Sciatic nerve (tissue), 2 donors: Measurements from ENCODE around the gene BPIFB4. TPM values are rescaled to one million over a fixed set of nuclear protein-coding genes. Genes with fewer than 3 reads are reported as not detected.
"Not testable (repeated sequence)": the region's sequence is repeated elsewhere in the genome, so short reads cannot be mapped to it uniquely, and the experiment has no call there.

Source experiments
- ATAC-seq: fragments of 200-7000 bp; cut with Tn5 transposase; one replicate; pipeline ENCODE4 v1.9.1; 2020; ENCODE audit warnings: mild to moderate bottlenecking, moderate library complexity
- DNase-seq: peaks from one replicate; pipeline ENCODE4 v3.0.0-alpha.2; 2020; ENCODE audit warnings: low spot score
- intact Hi-C: fragments of 100-400 bp; cut with DNase I; formaldehyde crosslinking; loops from one replicate; pipeline ENCODE4 v1.14.2; 2022
- total RNA-seq: library from RNA; stranded (reverse); fragmentation: NEBNext Ultra II Directional; extraction: Animal tissue kit (Norgen Biotek cat#: 25700); gene quantifications from one replicate; pipeline ENCODE4 v1.2.1, GENCODE V29; 2021
- donor health status: DM: no; HTN: no; CAD: no.
- donor health status: DM: no; HTN: no; CAD: no.

BPIFB4 gene
- not detected for total RNA-seq

DNA sequence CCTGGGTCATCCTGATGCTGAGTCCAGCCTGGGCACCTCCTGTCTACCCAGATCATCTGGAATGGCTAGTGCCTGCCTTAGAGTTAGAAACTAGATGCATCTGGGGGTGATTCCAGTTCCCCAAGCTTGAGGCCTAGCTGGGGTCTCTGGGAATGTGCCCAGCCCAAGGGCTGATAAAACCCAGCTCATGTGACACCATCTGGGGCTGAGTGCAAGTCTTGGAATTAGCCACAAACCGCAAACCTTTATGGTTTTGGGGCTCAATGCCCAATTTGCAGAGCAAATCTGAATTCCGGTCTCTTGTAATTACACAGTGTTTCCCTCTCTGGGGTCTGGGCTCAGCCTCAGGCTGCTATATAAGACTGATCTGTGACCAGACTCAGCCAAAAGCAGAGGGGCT, at the start of gene BPIFB4:
Gene BPIFB4, plus strand, starts transcription at position 385 of the 400 bp plus-strand sequence. CDS start 1,884 bp downstream, outside the sequence.
- intact Hi-C loops, result loop anchor here (10.0 kb wide), 1 partner anchor 174 kb away; no protein-coding TSS in a partner anchor
- no peak for DNase-seq
- ATAC-seq, result no peak

DNA sequence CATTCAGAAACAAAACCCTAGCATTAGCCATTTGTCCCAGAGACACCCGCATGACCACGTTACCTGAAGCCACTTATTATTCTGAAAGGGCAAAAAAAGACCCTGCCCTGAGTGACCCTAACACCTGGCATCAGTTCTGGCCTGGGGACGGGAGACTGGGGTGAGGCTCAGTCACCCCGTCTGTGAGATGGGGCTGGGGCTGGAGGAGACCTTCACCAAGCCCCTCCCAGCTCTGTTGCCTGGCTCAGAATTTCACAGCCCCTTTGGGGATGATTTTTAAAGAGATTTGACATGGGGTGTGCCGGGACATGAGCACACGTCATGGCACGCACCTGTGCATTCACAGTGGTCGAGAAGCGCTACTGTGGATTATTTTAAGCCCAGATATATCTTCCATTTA, 49.4 kb upstream of the BPIFB4 start:
- DNase-seq (no peak), ATAC-seq (no peak)
- intact Hi-C loops, result no loop called here

DNA sequence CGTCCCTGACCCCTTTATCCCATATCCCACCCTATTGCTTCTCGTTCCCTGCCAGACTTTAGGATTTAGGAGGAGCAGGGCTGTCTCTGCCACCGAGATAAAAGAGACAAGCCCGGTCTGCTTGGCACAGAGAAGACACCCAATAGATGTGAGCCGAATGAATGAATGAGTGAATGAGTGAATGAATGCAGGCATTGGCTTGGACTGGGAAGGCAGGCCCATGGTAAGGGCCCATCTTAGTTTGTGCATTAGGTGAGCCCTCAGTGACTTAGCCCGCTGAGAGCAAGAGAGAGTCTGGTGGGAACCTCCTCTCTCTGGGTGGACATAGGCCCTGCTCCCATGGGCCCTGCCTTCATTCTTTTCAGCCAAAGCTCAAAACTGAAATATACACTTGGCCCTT, 48.9 kb upstream of the BPIFB4 start:
- ATAC-seq, result no peak
- DNase-seq, result no peak
- intact Hi-C loops, result no loop called here

DNA sequence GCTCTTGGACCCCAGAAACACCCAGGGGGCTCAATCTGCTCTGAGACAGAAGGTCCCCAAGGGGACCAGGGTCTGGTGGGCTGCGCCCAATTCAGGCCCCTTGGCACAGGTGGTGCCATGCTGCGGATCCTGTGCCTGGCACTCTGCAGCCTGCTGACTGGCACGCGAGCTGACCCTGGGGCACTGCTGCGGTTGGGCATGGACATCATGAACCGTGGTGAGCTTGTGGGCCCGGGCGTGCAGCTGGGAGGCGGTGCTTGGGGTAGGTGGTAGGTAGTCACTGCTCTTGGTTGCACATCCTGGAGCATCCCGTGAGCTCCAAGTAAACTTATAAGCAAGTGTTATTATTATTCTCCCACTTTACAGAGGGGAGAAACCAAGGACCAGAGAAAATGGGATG, 47.9 kb upstream of the BPIFB4 start, which contains the start of gene BPIFB6:
Gene BPIFB6, plus strand, starts transcription at position 118 of the 400 bp plus-strand sequence. Its CDS starts 0 bp downstream, at position 118.
- DNase-seq, result no peak
- no peak for ATAC-seq
- intact Hi-C loops, result no loop called here

DNA sequence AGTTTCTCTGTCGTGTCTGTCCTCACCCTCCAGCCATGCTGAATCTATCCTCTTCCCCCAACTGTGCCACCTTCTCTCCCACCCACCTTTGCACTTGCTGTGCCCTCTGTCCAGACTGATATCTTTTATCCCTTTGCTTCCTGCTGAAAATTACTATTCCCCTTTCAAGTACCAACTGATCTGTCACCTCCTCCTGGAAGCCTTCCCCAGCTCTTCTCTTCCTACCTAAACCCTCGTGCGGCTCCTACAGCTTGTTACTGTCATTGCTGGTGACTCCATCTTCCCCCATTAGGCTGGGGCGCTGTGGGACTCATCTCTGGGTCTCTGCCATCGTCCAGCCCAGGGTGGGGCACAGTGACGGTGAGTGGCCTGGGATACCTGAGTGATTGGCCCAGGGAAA, 46.9 kb upstream of the BPIFB4 start:
- ATAC-seq, result no peak
- no peak for DNase-seq
- intact Hi-C loops, result no loop called here

DNA sequence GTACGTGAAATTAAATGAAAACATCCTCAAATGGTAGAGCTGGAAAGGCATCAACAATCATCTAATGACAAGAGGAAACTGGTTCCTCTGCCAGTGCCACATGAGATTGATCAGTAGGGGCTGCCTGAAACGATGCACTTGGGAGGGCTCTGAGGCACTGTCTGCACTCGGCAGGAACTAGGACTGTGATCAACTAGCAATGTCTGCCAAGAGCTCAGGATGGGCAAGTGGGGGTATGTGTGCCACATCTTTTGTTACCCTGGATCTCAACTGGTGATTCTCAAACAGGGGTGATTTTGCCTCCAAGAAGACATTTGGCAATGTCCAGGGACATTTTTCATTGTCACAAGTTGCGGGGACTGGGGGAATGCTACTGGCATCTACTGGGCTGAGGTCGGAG, 46.1 kb upstream of the BPIFB4 start:
- ATAC-seq, result no peak
- intact Hi-C loops, result no loop called here
- no peak for DNase-seq

DNA sequence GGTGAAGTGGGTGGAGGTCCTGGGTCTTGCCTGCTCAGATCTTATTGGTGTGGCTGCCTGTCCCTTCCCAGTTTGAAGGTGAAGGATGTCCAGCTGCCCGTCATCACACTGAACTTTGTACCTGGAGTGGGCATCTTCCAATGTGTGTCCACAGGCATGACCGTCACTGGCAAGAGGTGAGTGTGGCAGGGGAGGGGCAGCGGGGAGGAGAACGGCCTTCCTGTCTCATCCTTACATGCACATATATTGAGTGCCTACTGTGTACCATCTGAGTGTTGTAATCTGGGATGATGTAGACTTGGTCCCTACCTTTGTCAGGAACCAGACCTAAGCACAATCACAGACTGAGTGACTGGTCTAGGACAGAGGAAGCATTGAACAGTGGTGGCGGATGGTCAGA, 45.3 kb upstream of the BPIFB4 start:
- ATAC-seq, result no peak
- intact Hi-C loops, result no loop called here
- no peak for DNase-seq

DNA sequence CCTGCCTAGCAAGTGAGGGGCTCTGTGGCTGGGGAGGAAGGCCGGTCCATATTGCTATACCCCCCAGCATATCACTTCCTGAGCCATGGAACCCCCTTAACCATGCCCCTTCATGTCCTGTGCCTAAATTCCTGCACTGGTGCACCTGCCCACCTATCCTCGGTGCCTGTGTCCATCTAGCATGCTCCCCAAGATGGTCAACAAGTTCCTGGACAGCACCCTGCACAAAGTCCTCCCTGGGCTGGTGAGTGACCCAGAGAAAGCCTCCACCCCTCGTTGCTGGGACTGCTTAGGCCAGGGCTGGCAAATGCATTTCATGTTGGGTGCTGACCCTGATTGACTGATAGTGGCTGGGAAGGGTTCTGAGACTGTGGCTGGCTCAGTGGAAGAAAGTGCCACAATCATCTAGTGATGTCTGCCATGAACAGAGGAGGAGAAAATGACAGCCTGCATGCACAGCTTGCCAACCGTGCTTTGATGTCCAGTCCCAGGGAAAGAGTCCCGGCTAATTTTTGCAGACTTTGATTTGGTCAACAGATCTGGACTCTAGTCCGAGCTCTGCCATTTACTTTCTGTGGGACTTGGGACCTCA, 44.4 kb upstream of the BPIFB4 start:
- ATAC-seq (no peak), DNase-seq (no peak)
- intact Hi-C loops, result no loop called here

DNA sequence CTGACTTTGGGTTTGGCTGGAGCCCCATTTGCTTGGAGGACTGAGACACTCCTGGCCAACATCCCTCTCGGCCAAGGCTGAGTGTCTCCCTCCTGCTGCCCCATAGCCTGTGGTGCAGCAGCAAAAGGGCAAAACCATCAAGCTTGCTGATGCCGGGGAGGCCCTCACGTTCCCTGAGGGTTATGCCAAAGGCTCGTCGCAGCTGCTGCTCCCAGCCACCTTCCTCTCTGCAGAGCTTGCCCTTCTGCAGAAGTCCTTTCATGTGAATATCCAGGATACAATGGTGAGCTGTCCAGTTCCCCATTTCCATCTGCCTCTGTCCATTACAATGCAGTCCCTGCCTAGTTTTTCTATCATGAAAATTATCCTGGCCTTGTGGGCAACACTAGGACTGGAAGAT, 42.0 kb upstream of the BPIFB4 start:
- intact Hi-C loops, result no loop called here
- no peak for DNase-seq
- no peak for ATAC-seq

DNA sequence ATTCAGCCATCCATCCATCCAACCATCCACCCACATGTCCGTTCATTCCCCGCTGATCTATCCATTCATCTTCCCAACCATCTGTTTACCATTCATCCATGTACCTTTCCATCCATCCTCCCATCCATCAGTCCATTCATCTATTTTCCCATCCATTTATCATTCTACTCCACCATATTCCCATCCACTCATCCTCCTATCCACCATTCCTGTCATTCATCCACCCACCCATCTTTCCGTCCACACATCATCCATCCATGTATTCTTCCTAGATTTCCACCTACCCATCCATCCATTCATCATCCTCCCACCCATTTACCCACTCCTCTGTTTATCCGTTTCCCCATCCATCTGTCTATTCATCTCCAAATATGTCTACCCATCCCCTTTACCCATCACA, 41.2 kb upstream of the BPIFB4 start:
- no peak for DNase-seq
- intact Hi-C loops, result no loop called here
- ATAC-seq, result no peak

DNA sequence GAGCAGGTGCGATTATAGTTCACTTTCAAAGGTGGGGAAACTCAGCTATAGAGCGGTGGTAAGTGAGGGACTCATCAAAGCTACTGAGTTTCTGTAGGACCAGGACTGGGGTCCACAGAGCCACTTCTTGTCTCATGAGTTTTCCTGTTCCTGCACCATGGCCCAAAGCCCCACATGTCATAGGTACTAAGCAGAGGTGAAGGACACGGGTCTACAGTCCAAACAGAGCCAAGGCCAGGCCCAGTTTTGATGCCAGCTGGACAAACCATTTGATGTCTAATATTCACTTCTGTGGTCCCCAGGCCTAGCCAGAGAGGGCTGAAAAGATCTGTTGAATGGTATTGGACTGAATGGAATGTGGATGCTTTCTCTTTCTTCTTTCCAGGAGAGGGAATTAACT, 37.0 kb upstream of the BPIFB4 start:
- DNase-seq, result no peak
- intact Hi-C loops, result no loop called here
- no peak for ATAC-seq

DNA sequence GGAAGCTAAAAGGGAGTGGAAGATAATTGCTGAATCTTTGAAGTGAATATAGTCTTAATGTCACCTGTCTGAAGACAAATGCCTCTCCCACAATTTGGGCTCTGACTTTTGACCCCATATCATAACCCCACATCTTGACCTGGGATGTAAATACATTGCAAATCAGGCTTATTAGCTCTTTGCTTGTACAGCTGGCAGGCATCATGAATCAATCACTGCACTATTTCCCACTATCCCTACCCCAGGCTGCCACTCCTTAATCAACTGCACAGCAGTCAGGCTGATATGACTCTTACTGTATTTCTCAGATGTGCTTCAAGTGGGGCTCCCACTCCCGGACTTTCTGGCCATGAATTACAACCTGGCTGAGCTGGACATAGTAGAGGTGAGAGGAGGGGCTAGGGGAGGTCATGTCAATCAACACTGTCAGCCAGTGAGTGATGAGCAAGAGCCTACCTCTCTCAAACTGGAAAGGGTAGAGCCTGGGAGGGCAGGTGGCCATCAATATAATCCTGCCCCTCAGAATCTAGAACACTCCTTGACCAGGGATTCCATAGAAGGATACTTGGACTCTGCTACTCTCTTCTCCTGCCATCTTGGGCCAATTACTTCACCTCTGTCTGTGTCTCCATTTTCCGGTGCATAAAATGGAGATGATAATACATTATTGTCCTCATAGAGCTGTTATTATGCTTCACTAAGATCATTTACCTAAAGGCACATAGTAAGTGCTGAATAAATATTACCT, 36.3 kb upstream of the BPIFB4 start:
- DNase-seq (no peak), ATAC-seq (no peak)
- intact Hi-C loops, result no loop called here

DNA sequence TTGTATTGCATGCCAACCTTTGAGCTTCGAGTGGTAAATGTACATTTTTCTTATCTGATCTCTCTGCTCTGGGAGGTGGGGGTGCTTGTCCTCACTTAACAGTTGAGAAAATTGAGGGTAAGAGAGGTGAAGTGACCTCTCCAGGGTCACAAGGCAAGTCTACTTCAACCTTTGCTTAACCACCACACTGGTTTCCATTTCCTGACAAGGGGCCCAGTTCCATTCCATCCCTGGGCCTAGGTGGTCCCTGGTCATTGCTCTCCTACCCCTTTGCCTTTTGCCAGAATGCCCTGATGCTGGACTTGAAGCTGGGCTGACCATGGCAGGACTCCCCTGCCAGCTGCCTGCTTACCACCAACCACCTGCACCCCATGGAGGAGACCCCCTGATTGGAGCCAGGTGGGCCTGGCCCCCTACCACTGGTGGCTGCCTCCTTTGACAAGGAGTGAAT, 35.7 kb upstream of the BPIFB4 start:
- ATAC-seq (no peak), DNase-seq (no peak)
- intact Hi-C loops, result no loop called here

DNA sequence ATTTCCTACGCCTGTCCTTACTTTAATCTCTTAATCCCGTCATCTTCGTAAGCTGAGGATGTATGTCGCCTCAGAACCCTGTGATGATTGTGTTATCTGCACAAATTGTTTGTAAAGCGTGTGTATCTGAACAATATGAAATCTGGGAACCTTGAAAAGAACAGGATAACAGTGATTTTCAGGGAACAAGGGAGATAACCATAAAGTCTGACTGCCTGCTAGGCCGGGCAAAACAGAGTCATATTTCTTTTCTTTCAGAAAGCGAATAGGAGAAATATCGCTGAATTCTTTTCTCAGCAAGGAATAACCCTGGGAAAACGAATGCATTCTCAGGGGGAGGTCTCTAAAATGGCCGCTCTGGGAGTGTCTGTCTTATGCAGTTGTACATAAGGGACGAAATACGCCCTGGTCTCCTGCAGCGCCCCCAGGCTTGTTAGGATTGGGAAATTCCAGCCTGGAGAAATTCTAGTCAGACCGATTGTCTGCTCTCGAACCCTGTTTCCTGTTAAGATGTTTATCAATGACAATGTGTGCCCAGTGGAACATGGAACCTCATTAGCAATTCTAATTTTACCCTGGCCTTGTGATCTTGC, 34.2 kb upstream of the BPIFB4 start:
- ATAC-seq, intact Hi-C loops, DNase-seq: not testable (repeated sequence)

DNA sequence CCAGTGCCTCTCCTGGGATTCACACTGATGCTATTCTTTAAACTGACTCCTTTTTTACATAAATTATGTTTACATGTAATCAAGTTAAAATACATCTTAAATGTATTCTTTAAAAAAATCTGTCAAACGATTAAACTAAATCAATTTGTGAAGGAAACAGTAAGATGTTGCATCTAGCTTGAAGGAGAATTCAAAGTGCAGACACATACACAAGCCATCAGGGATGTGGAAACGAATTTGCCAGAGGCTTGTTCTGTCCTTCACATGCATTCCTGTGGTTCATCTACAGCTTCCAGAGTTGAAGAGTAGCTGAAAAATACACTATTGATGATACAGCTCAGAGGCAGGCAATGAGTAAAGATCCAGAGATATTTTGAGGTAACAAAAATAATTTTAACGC, 33.0 kb upstream of the BPIFB4 start:
- intact Hi-C loops, result no loop called here
- DNase-seq (no peak), ATAC-seq (no peak)

DNA sequence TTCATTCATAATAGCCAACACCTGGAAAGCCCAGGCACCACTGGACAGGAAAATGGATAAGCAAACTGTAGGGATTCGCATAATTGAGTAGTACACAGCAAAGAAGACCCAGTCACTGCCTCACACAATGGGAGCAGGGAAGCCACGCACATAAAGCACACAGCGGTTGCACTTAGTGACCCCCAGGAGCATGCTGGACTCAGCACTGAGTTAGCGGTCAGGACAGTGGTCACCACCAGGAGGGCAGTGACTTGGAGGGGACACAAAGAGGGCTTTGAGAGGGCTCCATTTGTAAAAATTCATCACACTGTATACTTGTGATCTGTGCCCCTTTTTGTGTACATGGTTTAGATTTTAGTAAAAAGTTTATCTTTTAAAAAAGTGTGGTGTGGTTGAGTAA, 28.1 kb upstream of the BPIFB4 start:
- DNase-seq (no peak), ATAC-seq (no peak)
- intact Hi-C loops, result no loop called here

DNA sequence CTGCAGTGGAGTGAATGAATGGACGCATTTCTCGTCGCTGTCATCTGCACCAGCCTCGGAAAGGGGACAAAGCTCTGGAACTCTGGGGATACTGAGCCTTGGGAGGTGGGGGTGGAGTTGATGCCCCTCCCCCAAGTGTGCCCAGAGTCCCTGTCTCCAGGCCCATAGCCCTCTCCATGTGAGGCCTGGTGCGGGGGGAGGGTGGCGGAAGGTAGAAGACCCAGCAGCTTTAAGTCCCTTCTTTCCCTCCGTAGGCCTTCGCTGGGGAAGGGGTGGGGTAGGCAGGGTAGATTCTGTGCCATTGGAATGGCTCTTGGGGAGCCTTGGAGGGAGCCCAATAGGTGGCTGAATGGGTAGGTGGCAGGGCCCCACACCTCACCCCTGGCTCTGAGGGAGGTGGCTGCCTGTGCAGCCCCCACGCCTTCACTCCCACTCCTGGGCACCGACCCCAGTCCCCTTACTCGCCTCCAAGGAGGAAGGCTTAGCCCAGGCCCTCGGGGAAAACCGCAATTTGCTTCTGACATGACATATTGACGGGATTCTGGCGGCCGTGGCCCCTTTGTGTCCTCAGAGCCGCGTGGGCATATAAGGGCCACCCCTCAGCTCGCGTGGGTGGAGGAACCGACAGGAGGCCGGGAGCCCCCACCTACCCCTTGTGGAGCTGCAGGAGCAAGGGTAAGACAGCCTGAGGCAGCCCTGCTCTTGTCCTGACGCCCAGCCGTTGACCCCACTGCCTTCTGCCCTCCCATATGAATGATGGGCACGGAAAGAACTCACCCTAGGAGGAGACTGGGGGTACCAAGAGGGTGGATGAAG, 25.9 kb upstream of the BPIFB4 start, which contains the start of gene BPIFB3:
Gene BPIFB3, plus strand, starts transcription at position 613 of the 816 bp plus-strand sequence. CDS start 1,533 bp downstream, outside the sequence.
- ATAC-seq (no peak), DNase-seq (no peak)
- intact Hi-C loops, result no loop called here

DNA sequence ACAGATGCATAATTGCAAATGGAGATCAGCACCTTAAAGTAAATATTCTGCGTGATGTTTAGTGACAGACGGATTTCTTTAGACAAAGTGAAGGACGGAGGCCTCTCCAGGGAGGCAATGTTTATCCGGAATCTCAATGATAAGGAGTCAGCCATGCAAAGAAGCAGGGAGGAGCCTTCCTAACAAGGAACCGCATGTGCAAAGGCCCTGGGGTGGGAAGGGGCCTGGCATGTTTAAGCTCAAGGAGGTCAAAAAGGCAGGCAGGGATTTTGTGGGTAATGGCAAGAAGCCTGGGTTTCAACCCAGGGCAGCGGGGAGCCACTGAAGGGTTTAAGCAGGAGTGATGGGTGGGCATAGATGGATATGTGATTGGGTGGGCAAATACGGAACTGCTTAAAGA, 25.1 kb upstream of the BPIFB4 start:
- intact Hi-C loops, result no loop called here
- no peak for ATAC-seq
- DNase-seq, result no peak

DNA sequence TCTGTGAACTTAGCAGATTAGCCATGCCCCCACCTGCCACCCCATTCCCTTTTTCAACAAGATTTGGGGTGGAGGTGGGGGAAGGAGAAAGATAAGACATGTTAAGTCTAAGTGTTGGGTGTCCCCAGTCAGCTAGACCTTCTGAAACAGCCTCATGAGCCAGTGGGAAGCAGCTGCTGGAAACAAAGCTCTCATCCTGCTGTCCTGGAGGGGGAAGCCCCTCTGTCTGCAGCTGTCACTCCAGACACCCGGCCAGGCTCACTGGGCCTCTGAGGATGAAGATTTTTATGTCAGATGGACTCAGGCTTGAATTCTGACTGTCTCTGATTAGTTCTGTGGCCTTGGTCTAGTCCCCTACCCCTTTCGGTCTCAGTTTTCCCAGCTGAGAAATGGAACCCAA, 24.7 kb upstream of the BPIFB4 start:
- ATAC-seq, result no peak
- no peak for DNase-seq
- intact Hi-C loops, result no loop called here
